ENCODE measurements around the gene PIH1D2. TPM values are rescaled to one million over a fixed set of nuclear protein-coding genes. Genes with fewer than 3 reads are reported as not detected.
"Not testable (repeated sequence)": the region's sequence is repeated elsewhere in the genome, so short reads cannot be mapped to it uniquely, and the experiment has no call there.

PIH1D2 gene
- total and polyA plus RNA-seq, 3 donors from 2014 or later = 31.2 to 97.8 (median 59.5) TPM

DNA sequence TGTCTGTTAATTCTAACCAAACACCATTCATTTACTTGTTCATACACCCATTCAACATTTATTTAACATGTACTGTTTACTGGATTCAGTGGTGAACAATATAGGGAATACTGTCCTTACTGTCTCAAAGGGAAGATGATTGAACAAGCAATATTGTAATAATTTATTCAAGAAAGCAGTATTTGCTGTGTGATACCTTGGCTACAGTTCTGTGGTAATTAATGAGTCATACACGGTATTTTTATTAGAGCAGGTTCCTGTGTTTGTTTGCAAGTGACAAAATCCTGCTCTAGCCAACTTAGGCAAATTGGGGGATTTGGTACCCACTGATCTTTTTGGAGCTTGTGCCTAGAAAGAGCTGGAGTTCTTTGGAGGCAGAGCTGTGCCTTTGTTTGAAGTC lies 15.7 kb downstream of the PIH1D2 start:
- Histone ChIP-seq H3K4me1 (no peaks in the 10 kb centered on the region), H3K4me3 (no peak overlapping the region), H3K9me3 (no peaks in the 10 kb centered on the region), H3K27me3 (no peaks in the 10 kb centered on the region), H3K27ac (no peak overlapping the region), H3K36me3 (ENCODE audit: low read depth, missing control alignments) (no peaks in the 10 kb centered on the region)
- intact Hi-C loops (cut with DNase I; ENCODE audit: low total_unique reads) = no loop called here
- TF ChIP-seq POLR2A (IDR thresholded peaks at IDR 0.05) = no peak
- no peak for TF ChIP-seq CTCF (IDR thresholded peaks at IDR 0.05)
- 44 to 64% methylated on average over 1 of the region's 1 CpG for WGBS, 2 donors
- no peak for DNase-seq

- intact Hi-C loops (cut with DNase I; ENCODE audit: low total_unique reads) = no loop called here
- no peaks in the 10 kb centered on the region for H3K36me3 ChIP-seq (ENCODE audit: low read depth, missing control alignments)
These were observed 16.6 kb downstream of the PIH1D2 start for GRCh38 chr11:112057170-112057569.

GRCh38 chr11:112051768-112052167 lies 22.0 kb downstream of the PIH1D2 start:
- no peak for TF ChIP-seq POLR2A (IDR thresholded peaks at IDR 0.05)
- TF ChIP-seq CTCF (IDR thresholded peaks at IDR 0.05) = no peak
- Histone ChIP-seq H3K36me3 (ENCODE audit: low read depth, missing control alignments) (no peaks in the 10 kb centered on the region), H3K27ac (no peak overlapping the region), H3K9me3 (no peaks in the 10 kb centered on the region), H3K4me3 (no peak overlapping the region), H3K4me1 (no peaks in the 10 kb centered on the region), H3K27me3 (no peaks in the 10 kb centered on the region)
- intact Hi-C loops (cut with DNase I; ENCODE audit: low total_unique reads) = no loop called here
- 75 to 81% methylated on average over 3 of the region's 3 CpGs for WGBS, 2 donors
- no peak for DNase-seq

More at GRCh38 chr11:112057170-112057569, 16.6 kb downstream of the PIH1D2 start:
- TF ChIP-seq POLR2A (IDR thresholded peaks at IDR 0.05) = no peak
- TF ChIP-seq CTCF (IDR thresholded peaks at IDR 0.05) = no peak
- no peaks in the 10 kb centered on the region for H3K27me3 ChIP-seq
- H3K27ac ChIP-seq = no peak overlapping the region
- H3K9me3 ChIP-seq = no peaks in the 10 kb centered on the region
- no peak overlapping the region for H3K4me3 ChIP-seq
- no peaks in the 10 kb centered on the region for H3K4me1 ChIP-seq
- DNase-seq = no peak
- WGBS, 2 donors = 76 to 92% methylated on average over 4 of the region's 4 CpGs

GRCh38 chr11:112050721-112051120 lies 23.1 kb downstream of the PIH1D2 start:
- Histone ChIP-seq H3K36me3 (ENCODE audit: low read depth, missing control alignments) (no peaks in the 10 kb centered on the region), H3K4me3 (no peak overlapping the region), H3K9me3 (no peaks in the 10 kb centered on the region), H3K27me3 (no peaks in the 10 kb centered on the region), H3K27ac (no peak overlapping the region), H3K4me1 (no peaks in the 10 kb centered on the region)
- 85 to 87% methylated on average over 3 of the region's 3 CpGs for WGBS, 2 donors
- DNase-seq = no peak
- intact Hi-C loops (cut with DNase I; ENCODE audit: low total_unique reads) = no loop called here
- TF ChIP-seq POLR2A (IDR thresholded peaks at IDR 0.05) (no peak), CTCF (IDR thresholded peaks at IDR 0.05) (no peak)

DNA sequence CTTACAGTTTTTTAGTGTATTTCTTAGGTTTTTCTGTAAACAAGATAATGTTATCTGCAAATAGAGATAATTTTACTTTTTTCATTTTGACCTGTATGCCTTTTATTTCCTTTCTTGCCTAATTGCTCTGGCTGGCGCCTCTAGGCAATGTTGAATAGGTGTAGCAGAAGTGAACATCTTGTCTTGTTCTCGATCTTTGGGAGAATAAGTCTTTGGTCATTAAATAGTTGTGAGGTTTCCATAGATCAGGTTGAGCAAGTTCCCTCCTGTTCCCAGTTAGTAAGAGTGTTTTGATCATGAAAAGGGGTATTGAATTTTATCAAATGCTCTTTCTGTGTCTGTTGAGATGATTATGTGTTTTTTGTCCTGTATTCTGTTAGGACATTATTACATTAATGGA lies 24.0 kb downstream of the PIH1D2 start:
- intact Hi-C loops (cut with DNase I; ENCODE audit: low total_unique reads) = no loop called here
- Histone ChIP-seq H3K9me3 (no peaks in the 10 kb centered on the region), H3K4me3 (no peak overlapping the region), H3K27me3 (no peaks in the 10 kb centered on the region), H3K27ac (no peak overlapping the region), H3K4me1 (no peaks in the 10 kb centered on the region), H3K36me3 (ENCODE audit: low read depth, missing control alignments) (no peaks in the 10 kb centered on the region)
- WGBS, 2 donors = 47 to 48% methylated on average over 2 of the region's 2 CpGs
- no peak for TF ChIP-seq CTCF (IDR thresholded peaks at IDR 0.05)
- no peak for TF ChIP-seq POLR2A (IDR thresholded peaks at IDR 0.05)
- DNase-seq = no peak

- not testable (repeated sequence) for H3K9me3 ChIP-seq
- WGBS, 2 donors = 94 to 95% methylated on average over 3 of the region's 3 CpGs
These were observed 25.6 kb downstream of the PIH1D2 start for GRCh38 chr11:112048256-112048655.

DNA sequence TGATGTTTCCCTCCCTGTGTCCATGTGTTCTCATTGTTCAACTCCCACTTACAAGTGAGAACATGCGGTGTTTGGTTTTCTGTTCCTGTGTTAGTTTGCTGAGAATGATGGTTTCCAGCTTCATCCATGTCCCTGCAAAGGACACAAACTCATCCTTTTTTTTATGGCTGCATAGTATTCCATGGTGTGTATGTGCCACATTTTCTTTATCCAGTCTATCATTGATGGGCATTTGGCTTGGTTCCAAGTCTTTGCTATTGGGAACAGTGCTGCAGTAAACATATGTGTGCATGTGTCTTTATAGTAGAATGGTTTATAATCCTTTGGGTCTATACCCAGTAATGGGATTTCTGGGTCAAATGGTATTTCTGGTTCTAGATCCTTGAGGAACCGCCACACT lies 27.2 kb downstream of the PIH1D2 start:
- 93 to 100% methylated on average over 2 of the region's 2 CpGs for WGBS, 2 donors
- H3K4me3 ChIP-seq; H3K27ac ChIP-seq; H3K9me3 ChIP-seq; H3K4me1 ChIP-seq; H3K27me3 ChIP-seq; H3K36me3 ChIP-seq (ENCODE audit: low read depth, missing control alignments); DNase-seq; intact Hi-C loops (cut with DNase I; ENCODE audit: low total_unique reads): not testable (repeated sequence)

More at GRCh38 chr11:112048256-112048655, 25.6 kb downstream of the PIH1D2 start:
- intact Hi-C loops (cut with DNase I; ENCODE audit: low total_unique reads); H3K4me3 ChIP-seq; DNase-seq; H3K4me1 ChIP-seq; H3K27me3 ChIP-seq; H3K27ac ChIP-seq; H3K36me3 ChIP-seq (ENCODE audit: low read depth, missing control alignments): not testable (repeated sequence)
